Measurements from ENCODE around the gene TPO. TPM values are rescaled to one million over a fixed set of nuclear protein-coding genes. Genes with fewer than 3 reads are reported as not detected.
"Not testable (repeated sequence)": the region's sequence is repeated elsewhere in the genome, so short reads cannot be mapped to it uniquely, and the experiment has no call there.

Gene TPO
- total RNA-seq, 3 donors from 2014 or later = 5.1 to 21.0 (median 15.1) TPM

DNA sequence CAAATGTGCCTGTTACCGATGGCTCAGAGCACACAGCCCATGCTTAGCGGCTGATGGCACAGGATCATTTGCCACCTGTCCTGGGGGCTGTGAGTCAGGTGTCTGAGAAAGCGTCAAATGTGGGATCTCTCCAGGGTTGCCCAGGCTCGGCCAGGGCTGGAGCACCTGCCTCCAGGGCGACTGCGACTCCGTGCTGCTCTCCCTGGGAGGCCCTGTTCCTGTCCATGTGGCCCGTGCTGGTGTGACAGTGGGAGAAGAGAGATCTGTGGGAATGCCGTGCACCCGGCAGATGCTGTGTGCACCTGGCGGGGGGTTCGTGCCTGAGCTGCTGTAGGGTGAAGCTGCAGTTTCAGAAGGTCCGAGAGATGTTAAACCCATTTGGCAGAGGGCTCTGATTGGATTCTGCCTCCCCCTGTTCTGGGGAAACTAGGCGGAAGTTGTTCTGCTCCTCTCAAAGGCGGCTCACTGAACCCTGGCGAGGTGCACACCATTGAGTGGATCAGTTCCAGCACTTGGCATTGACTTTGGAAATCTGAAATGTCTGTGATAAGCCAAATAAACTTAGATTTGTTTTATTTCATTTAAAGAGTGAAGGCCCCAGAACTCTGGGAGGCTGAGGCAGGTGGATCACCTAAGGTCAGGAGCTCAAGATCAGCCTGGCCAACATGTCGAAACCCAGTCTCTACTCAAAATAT, 34.7 kb upstream of the TPO start:
- Histone ChIP-seq H3K27ac (no peak overlapping the region), H3K4me3 (no peak overlapping the region), H3K27me3 (no peaks in the 10 kb centered on the region), H3K4me1 (no peaks in the 10 kb centered on the region), H3K36me3 (no peaks in the 10 kb centered on the region), H3K9me3 (no peaks in the 10 kb centered on the region)
- intact Hi-C loops (cut with DNase I; ENCODE audit: low total_unique reads) = loop anchor here (10.0 kb wide), 1 partner anchor 1356 kb away; no protein-coding TSS in a partner anchor
- TF ChIP-seq POLR2AphosphoS5 (IDR thresholded peaks at IDR 0.05) (no peak), POLR2A (IDR thresholded peaks at IDR 0.05) (no peak), CTCF (IDR thresholded peaks at IDR 0.05) (no peak)
- no peak for DNase-seq (ENCODE audit: low spot score in 2 of 2)

GRCh38 chr2:1381644-1382043, 31.6 kb upstream of the TPO start:
- Histone ChIP-seq H3K27ac (no peak overlapping the region), H3K4me1 (no peaks in the 10 kb centered on the region), H3K36me3 (no peaks in the 10 kb centered on the region), H3K4me3 (no peak overlapping the region), H3K27me3 (no peaks in the 10 kb centered on the region), H3K9me3 (no peaks in the 10 kb centered on the region)
- intact Hi-C loops (cut with DNase I; ENCODE audit: low total_unique reads) = no loop called here
- TF ChIP-seq POLR2AphosphoS5 (IDR thresholded peaks at IDR 0.05) (no peak), POLR2A (IDR thresholded peaks at IDR 0.05) (no peak), CTCF (IDR thresholded peaks at IDR 0.05) (no peak)
- DNase-seq (ENCODE audit: low spot score in 2 of 2) = no peak

- intact Hi-C loops (cut with DNase I; ENCODE audit: low total_unique reads) = loop anchor here (5.0 kb wide), 1 partner anchor 211 kb away; no protein-coding TSS in a partner anchor
Measured at GRCh38 chr2:1387954-1388725, 25.1 kb upstream of the TPO start.

DNA sequence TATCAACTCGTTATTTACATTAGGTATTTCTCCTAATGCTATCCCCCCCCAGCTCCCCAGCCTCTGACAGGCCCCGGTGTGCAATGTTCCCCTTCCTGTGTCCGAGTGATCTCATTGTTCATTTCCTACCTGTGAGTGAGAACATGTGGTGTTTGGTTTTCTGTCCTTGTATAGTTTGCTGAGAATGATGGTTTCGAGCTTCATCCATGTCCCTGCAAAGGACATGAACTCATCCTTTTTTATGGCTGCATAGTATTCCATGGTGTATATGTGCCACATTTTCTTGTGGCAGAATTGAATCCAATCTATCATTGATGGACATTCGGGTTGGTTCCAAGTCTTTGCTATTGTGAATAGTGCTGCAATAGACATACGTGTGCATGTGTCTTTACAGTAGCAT, 23.1 kb upstream of the TPO start:
- intact Hi-C loops (cut with DNase I; ENCODE audit: low total_unique reads); H3K36me3 ChIP-seq; H3K4me3 ChIP-seq; H3K27me3 ChIP-seq; H3K27ac ChIP-seq; H3K4me1 ChIP-seq; H3K9me3 ChIP-seq; DNase-seq (ENCODE audit: low spot score in 2 of 2): not testable (repeated sequence)

More at GRCh38 chr2:1387954-1388725, 25.1 kb upstream of the TPO start:
- H3K27me3 ChIP-seq; H3K9me3 ChIP-seq; H3K36me3 ChIP-seq; H3K27ac ChIP-seq; DNase-seq (ENCODE audit: low spot score in 2 of 2); H3K4me3 ChIP-seq; H3K4me1 ChIP-seq: not testable (repeated sequence)

DNA sequence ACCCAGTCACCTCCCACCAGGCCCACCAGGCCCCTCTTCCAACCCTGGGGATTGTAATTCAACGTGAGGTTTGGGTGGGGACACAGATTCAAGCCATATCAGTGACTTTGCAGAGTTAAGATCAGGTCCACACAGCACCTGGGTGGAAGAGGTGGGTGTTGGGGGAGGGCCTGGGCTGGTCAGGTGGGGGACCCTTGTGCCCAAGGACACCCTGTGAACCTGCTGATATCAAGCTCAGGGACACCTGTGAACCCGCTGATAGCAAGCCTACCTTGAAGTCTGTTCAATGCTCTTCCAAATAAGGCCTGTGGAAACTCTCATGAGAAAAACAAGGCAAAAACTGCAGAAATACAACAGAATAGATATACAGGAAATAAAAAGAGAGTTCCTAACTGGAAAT, 19.9 kb upstream of the TPO start:
- H3K4me1 ChIP-seq = no peaks in the 10 kb centered on the region
- DNase-seq (ENCODE audit: low spot score in 2 of 2) = no peak
- H3K27me3 ChIP-seq = no peaks in the 10 kb centered on the region
- H3K27ac ChIP-seq = no peak overlapping the region
- no peak overlapping the region for H3K4me3 ChIP-seq
- intact Hi-C loops (cut with DNase I; ENCODE audit: low total_unique reads) = no loop called here
- H3K9me3 ChIP-seq = no peaks in the 10 kb centered on the region
- no peaks in the 10 kb centered on the region for H3K36me3 ChIP-seq
- TF ChIP-seq POLR2A (IDR thresholded peaks at IDR 0.05) (no peak), CTCF (IDR thresholded peaks at IDR 0.05) (no peak), POLR2AphosphoS5 (IDR thresholded peaks at IDR 0.05) (no peak)

GRCh38 chr2:1394709-1395408, 18.4 kb upstream of the TPO start:
- intact Hi-C loops (cut with DNase I; ENCODE audit: low total_unique reads) = no loop called here
- no peaks in the 10 kb centered on the region for H3K36me3 ChIP-seq
- H3K27ac ChIP-seq = no peak overlapping the region
- H3K4me3 ChIP-seq = no peak overlapping the region
- H3K27me3 ChIP-seq = no peaks in the 10 kb centered on the region
- no peaks in the 10 kb centered on the region for H3K9me3 ChIP-seq
- no peak for DNase-seq (ENCODE audit: low spot score in 2 of 2)
- no peak for TF ChIP-seq POLR2AphosphoS5 (IDR thresholded peaks at IDR 0.05)
- no peak for TF ChIP-seq POLR2A (IDR thresholded peaks at IDR 0.05)
- no peak for TF ChIP-seq CTCF (IDR thresholded peaks at IDR 0.05)
- no peaks in the 10 kb centered on the region for H3K4me1 ChIP-seq
